Measurements from ENCODE around the gene PTPRD. TPM values are rescaled to one million over a fixed set of nuclear protein-coding genes. Genes with fewer than 3 reads are reported as not detected.

Gene PTPRD
- total RNA-seq, 1 experiment from 2014 or later = 32.5 TPM

GRCh38 chr9:9523476-9524139 is 1089.2 kb downstream of the PTPRD start:
- no peaks in the 10 kb centered on the region for H3K23me2 ChIP-seq (ENCODE audit: insufficient read length, low read depth, low read length, poor library complexity, severe bottlenecking)
- H3K23ac ChIP-seq (ENCODE audit: insufficient read length, low read depth, low read length) = no peak overlapping the region
- no peak overlapping the region for H4K8ac ChIP-seq (replicated peaks; ENCODE audit: insufficient read length, low read depth, low read length)
- H3T11ph ChIP-seq (ENCODE audit: low read length) = no peak overlapping the region
- DNase-seq = no peak
- Mint-ChIP-seq H3K27ac (peak overlapping the region in 1 of 3 experiments; percentile 81; a peak in 4 of 7 replicates), H3K27me3 (ENCODE audit: low read depth) (no peaks in the 10 kb centered on the region), H3K4me1 (peaks cover 33 to 46% of the 10 kb centered on the region in 2 experiments), H3K36me3 (ENCODE audit: insufficient read depth in 1 of 3, low read depth in 3 of 3) (no peaks in the 10 kb centered on the region; a peak in 1 of 7 replicates), H3K9me3 (peaks cover 3% of the 10 kb centered on the region in 2 experiments; a peak in 2 of 5 replicates), H3K4me3 (no peak overlapping the region)
- H3K9ac ChIP-seq (ENCODE audit: extremely low read depth, insufficient read length, low read length) = no peak overlapping the region
- no peaks in the 10 kb centered on the region for H3K79me2 ChIP-seq (ENCODE audit: insufficient read depth, low read length)
- H2BK12ac ChIP-seq (ENCODE audit: insufficient read length, low read depth, low read length) = no peak overlapping the region
- TF ChIP-seq, protein P1, sequence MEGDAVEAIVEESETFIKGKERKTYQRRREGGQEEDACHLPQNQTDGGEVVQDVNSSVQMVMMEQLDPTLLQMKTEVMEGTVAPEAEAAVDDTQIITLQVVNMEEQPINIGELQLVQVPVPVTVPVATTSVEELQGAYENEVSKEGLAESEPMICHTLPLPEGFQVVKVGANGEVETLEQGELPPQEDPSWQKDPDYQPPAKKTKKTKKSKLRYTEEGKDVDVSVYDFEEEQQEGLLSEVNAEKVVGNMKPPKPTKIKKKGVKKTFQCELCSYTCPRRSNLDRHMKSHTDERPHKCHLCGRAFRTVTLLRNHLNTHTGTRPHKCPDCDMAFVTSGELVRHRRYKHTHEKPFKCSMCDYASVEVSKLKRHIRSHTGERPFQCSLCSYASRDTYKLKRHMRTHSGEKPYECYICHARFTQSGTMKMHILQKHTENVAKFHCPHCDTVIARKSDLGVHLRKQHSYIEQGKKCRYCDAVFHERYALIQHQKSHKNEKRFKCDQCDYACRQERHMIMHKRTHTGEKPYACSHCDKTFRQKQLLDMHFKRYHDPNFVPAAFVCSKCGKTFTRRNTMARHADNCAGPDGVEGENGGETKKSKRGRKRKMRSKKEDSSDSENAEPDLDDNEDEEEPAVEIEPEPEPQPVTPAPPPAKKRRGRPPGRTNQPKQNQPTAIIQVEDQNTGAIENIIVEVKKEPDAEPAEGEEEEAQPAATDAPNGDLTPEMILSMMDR (conservative IDR thresholded peaks at IDR 0.05) = no peak
- H3K9me3 ChIP-seq (ENCODE audit: control insufficient read depth, low read depth, low read length) = no peaks in the 10 kb centered on the region
- H2BK5ac ChIP-seq (ENCODE audit: insufficient read length, low read length) = no peak overlapping the region
- no peaks in the 10 kb centered on the region for H3K79me1 ChIP-seq (ENCODE audit: insufficient read depth, low read depth, low read length, poor library complexity, severe bottlenecking)
- WGBS (ENCODE audit: extremely low coverage, insufficient read length, low lambda C conversion rate) = no CpG with 5 or more reads among the region's 8 CpGs
- no peak overlapping the region for H4K91ac ChIP-seq (ENCODE audit: insufficient read length, low read depth, low read length)
- H3K14ac ChIP-seq (ENCODE audit: insufficient read depth, low read length) = no peak overlapping the region
- H3K4ac ChIP-seq (ENCODE audit: low read depth, low read length) = no peak overlapping the region
- H2AK5ac ChIP-seq (ENCODE audit: insufficient read length, low read length) = no peak overlapping the region
- H2BK120ac ChIP-seq (ENCODE audit: low read depth, low read length, poor library complexity, severe bottlenecking) = no peak overlapping the region
- no peak overlapping the region for H3K18ac ChIP-seq (ENCODE audit: insufficient read length, low read depth, low read length)
- no peak overlapping the region for H2BK20ac ChIP-seq (ENCODE audit: low read depth, low read length, poor library complexity, severe bottlenecking)
- no peaks in the 10 kb centered on the region for H4K20me1 ChIP-seq (ENCODE audit: control insufficient read depth, insufficient read depth, insufficient read length)
- no peak overlapping the region for H2BK15ac ChIP-seq (ENCODE audit: low read depth, low read length)
- no peak overlapping the region for H2AFZ ChIP-seq (ENCODE audit: low read length)
- H4K5ac ChIP-seq (ENCODE audit: insufficient read length, low read depth, low read length) = no peak overlapping the region
- peaks cover 5% of the 10 kb centered on the region; the same call in 1 of the 2 replicates for H3K4me1 ChIP-seq (ENCODE audit: insufficient read depth, low read length)
- H3K27ac ChIP-seq (ENCODE audit: insufficient read length, low read depth, low read length) = no peak overlapping the region
- no peaks in the 10 kb centered on the region for H3K27me3 ChIP-seq (ENCODE audit: insufficient read depth, low read length)
- no peak overlapping the region for H3K56ac ChIP-seq (ENCODE audit: insufficient read length, low read depth, low read length)
- no peak overlapping the region for H3K4me2 ChIP-seq (ENCODE audit: insufficient read depth, insufficient read length, low read length)

Data from H9 (cell line).